GM12878 (cell line): ENCODE results near the gene NUDT16L1. TPM values are rescaled to one million over a fixed set of nuclear protein-coding genes. Genes with fewer than 3 reads are reported as not detected.

Source experiments
- ATAC-seq: fragments of 200-7000 bp; cut with Tn5 transposase; 3 replicates; pipeline ENCODE4 v1.9.1; 2020; ENCODE audit warnings: mild to moderate bottlenecking, moderate library complexity
- BruUV-seq: library from RNA; stranded (reverse); fragments of 400-500 nt; replicated peaks from 2 replicates; lab custom pipeline; 2021; lab: Mats Ljungman, UMichigan
- CTCF ChIA-PET: fragments of 300-600 bp; sonication (Branson Sonifier 250); formaldehyde crosslinking; extraction: SDS; loops from one replicate; lab custom pipeline; 2021; ENCODE audit warnings: inconsistent platforms; lab: Yijun Ruan, JAX
- POLR2A ChIA-PET: fragments of 350-600 bp; formaldehyde crosslinking; extraction: SDS; loops from one replicate; lab custom pipeline; 2021; ENCODE audit warnings: inconsistent platforms; lab: Charles Lee
- RAD21 ChIA-PET: fragments of 300-600 bp; sonication (Branson Sonifier 250); formaldehyde crosslinking; loops from one replicate; lab custom pipeline; 2023; ENCODE audit warnings: antibody characterized with exemption; ENCODE audit not compliant: unreplicated experiment; lab: Charles Lee
- SMC1A ChIA-PET: fragments of 300-600 bp; sonication (Branson Sonifier 250); formaldehyde crosslinking; loops from one replicate; lab custom pipeline; 2023; ENCODE audit not compliant: unreplicated experiment, uncharacterized antibody; lab: Charles Lee
- DNase-seq: peaks from one replicate; pipeline ENCODE4 v3.0.0-alpha.2; 2011; ENCODE audit warnings: low read depth, low spot score
- FAIRE-seq: peaks from 3 replicates; lab custom pipeline; 2011; peaks lifted over from hg19 to GRCh38; lab: Jason Lieb, UNC
- H2AFZ ChIP-seq: 2 replicates; pipeline ENCODE4 v1.6.0; 2011; ENCODE audit warnings: low read depth, low read length, control low read depth; ENCODE audit not compliant: control insufficient read depth
- H3K27ac ChIP-seq: 2 replicates; pipeline ENCODE4 v1.5.1; 2011; ENCODE audit warnings: control low read depth; ENCODE audit not compliant: control insufficient read depth, insufficient read depth
- H3K27me3 ChIP-seq, 2 experiments: replicated peaks in 1 of 2; 2 replicates each; pipeline versions ENCODE4 v1.6.0 to v1.6.1; 2011; ENCODE audit warnings: low read length in 1 of 2; ENCODE audit not compliant: control insufficient read depth in 2 of 2, insufficient read depth in 2 of 2
- H3K36me3 ChIP-seq, 2 experiments: 2 replicates each; pipeline ENCODE4 v1.5.1; 2011; ENCODE audit warnings: low read length in 1 of 2; ENCODE audit not compliant: control insufficient read depth in 2 of 2, insufficient read depth in 2 of 2
- H3K4me1 ChIP-seq: 2 replicates; pipeline ENCODE4 v1.6.1; 2011; ENCODE audit warnings: mild to moderate bottlenecking, low read length, moderate library complexity, mixed read lengths; ENCODE audit not compliant: control insufficient read depth, insufficient read depth
- H3K4me2 ChIP-seq: 2 replicates; pipeline ENCODE4 v1.6.0; 2011; ENCODE audit warnings: control low read depth; ENCODE audit not compliant: control insufficient read depth, insufficient read depth
- H3K4me3 ChIP-seq: fragments of 200-600 bp; sonication (generic); 2 replicates; pipeline ENCODE4 v1.5.1; 2016
- H3K79me2 ChIP-seq: 2 replicates; pipeline ENCODE4 v1.6.0; 2011; ENCODE audit warnings: low read length; ENCODE audit not compliant: control insufficient read depth, insufficient read depth
- H3K9ac ChIP-seq: 2 replicates; pipeline ENCODE4 v1.8.0; 2011; ENCODE audit warnings: low read length, control low read depth, mixed read lengths; ENCODE audit not compliant: control insufficient read depth, insufficient read depth
- H3K9me3 ChIP-seq: replicated peaks from 3 replicates; pipeline ENCODE4 v1.5.1; 2011; ENCODE audit warnings: mild to moderate bottlenecking, low read length; ENCODE audit not compliant: control insufficient read depth, insufficient read depth
- H4K20me1 ChIP-seq: 2 replicates; pipeline ENCODE4 v1.6.0; 2011; ENCODE audit not compliant: control insufficient read depth, insufficient read depth
- CREB1 ChIP-seq: IDR thresholded peaks from 2 replicates; pipeline ENCODE4 v1.6.1; 2012; ENCODE audit warnings: low read depth, mild to moderate bottlenecking, inconsistent platforms
- ELK1 ChIP-seq: IDR thresholded peaks from 2 replicates; pipeline ENCODE4 v1.6.1; 2012; ENCODE audit warnings: low read depth, low read length, improper control_type of control experiment
- NFIC ChIP-seq: IDR thresholded peaks from 2 replicates; pipeline ENCODE4 v1.6.1; 2012; ENCODE audit warnings: low read depth, mild to moderate bottlenecking, inconsistent platforms, low read length, moderate library complexity
- POLR2AphosphoS5 ChIP-seq: IDR thresholded peaks from 2 replicates; pipeline ENCODE4 v1.6.1; 2011; ENCODE audit warnings: mild to moderate bottlenecking, low read length, inconsistent platforms
- WGBS: methylation state at CpG from one replicate; pipeline ENCODE4 v1.1.6; 2016; ENCODE audit warnings: low lambda C conversion rate; ENCODE audit not compliant: insufficient replicate concordance, insufficient coverage; ENCODE audit errors: missing lambda C conversion rate; 5-methylcytosine and 5-hydroxymethylcytosine counted together
- in situ Hi-C: fragments of 300-500 bp; cut with MboI; formaldehyde crosslinking; loops from 9 replicates; pipeline ENCODE4 v1.14.3; 2018; ENCODE audit warnings: mixed read lengths
- intact Hi-C: fragments of 100-400 bp; cut with micrococcal nuclease; formaldehyde crosslinking; loops from one replicate; pipeline ENCODE4 v1.14.2; 2022; ENCODE audit not compliant: unreplicated experiment
- polyA plus RNA-seq, 11 experiments: library from polyadenylated mRNA; depleted of rRNA in 4 of 11; unstranded in 6 of 11; stranded (reverse) in 5 of 11; fragments of >200 nt; fragmentation: Nextera tagmentation in 4 of 11; fragmentation: Illumina TruSeq in 1 of 11; extraction: Ambion mirVana in 4 of 11; extraction: Trizol in 1 of 11; gene quantifications; 1 replicate in 1 of 11; 2 replicates in 10 of 11; pipeline versions ENCODE4 v1.2.1 to v1.2.3, GENCODE V29; 2011 to 2016; ENCODE audit warnings: inconsistent platforms in 2 of 11, missing spikeins in 2 of 11, low read depth in 1 of 11
- total RNA-seq, 4 experiments: library from RNA; depleted of rRNA in 3 of 4; stranded (reverse); fragments of >200 nt in 3 of 4; fragmentation: Illumina TruSeq in 1 of 4; extraction: Trizol in 1 of 4; gene quantifications; 2 replicates each; pipeline versions ENCODE4 v1.2.1 to v1.2.3, GENCODE V29; 2013 to 2021
- TF ChIP-seq, protein P1 (sequence below): fragments of 450-650 bp; IDR thresholded peaks from 2 replicates; pipeline ENCODE4 v1.6.1; 2017; ENCODE audit warnings: mild to moderate bottlenecking

The NUDT16L1 gene
- total and polyA plus RNA-seq, 10 of the 15 experiments (the other 5 are each of a cell fraction or from before 2014, with no cell fraction given): 1.4 to 77.7 (median 28.9) TPM

DNA sequence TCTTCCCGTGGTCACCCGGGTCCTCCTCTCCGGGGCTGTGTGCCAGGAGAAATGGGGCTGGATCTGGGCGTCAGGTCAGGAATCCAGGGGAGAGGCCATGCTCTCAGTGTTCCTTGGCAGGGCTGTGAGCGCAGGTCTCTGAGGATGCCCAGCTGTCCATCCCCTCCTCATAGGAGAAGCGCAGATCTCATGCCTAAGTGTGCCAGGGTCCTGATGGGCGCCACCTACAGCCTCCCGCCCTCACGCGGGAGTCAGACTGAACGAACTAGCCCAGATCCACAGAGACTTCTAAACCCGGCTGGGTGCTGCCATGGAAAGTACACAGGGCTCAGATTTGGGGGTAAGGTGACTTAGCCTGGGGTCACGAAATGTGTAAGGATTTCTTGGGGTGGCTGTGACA, 44.4 kb upstream of the NUDT16L1 start:
- H3K27me3 ChIP-seq: no peaks in the 10 kb centered on the region
- no peak overlapping the region for H3K9ac ChIP-seq
- peaks cover under 1% of the 10 kb centered on the region for H3K79me2 ChIP-seq
- no peak overlapping the region for H3K4me3 ChIP-seq
- H3K4me2 ChIP-seq: no peak overlapping the region
- TF ChIP-seq CREB1 (no peak), NFIC (no peak), POLR2AphosphoS5 (no peak), ELK1 (no peak)
- TF ChIP-seq, protein P1, sequence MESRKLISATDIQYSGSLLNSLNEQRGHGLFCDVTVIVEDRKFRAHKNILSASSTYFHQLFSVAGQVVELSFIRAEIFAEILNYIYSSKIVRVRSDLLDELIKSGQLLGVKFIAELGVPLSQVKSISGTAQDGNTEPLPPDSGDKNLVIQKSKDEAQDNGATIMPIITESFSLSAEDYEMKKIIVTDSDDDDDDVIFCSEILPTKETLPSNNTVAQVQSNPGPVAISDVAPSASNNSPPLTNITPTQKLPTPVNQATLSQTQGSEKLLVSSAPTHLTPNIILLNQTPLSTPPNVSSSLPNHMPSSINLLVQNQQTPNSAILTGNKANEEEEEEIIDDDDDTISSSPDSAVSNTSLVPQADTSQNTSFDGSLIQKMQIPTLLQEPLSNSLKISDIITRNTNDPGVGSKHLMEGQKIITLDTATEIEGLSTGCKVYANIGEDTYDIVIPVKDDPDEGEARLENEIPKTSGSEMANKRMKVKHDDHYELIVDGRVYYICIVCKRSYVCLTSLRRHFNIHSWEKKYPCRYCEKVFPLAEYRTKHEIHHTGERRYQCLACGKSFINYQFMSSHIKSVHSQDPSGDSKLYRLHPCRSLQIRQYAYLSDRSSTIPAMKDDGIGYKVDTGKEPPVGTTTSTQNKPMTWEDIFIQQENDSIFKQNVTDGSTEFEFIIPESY: no peak
- DNase-seq (no peak), FAIRE-seq (no peak), ATAC-seq (no peak)
- ChIA-PET CTCF (interaction anchor here (0.5 to 1.8 kb wide), 2 partner anchors 25 to 361 kb away, joined by 3 to 5 read pairs; no protein-coding TSS in a partner anchor), RAD21 (no interaction called here), POLR2A (no interaction called here), SMC1A (no interaction called here)
- peaks cover 7 to 28% of the 10 kb centered on the region in 2 experiments; a peak in 3 of 4 replicates for H3K36me3 ChIP-seq
- no peaks in the 10 kb centered on the region for H3K9me3 ChIP-seq
- WGBS: 95% methylated on average over 13 of the region's 13 CpGs
- no peaks in the 10 kb centered on the region for H3K4me1 ChIP-seq
- H2AFZ ChIP-seq: no peak overlapping the region
- in situ Hi-C loops (no loop called here), intact Hi-C loops (no loop called here)
- BruUV-seq: no TSS peak
- H3K27ac ChIP-seq: no peak overlapping the region
- no peaks in the 10 kb centered on the region for H4K20me1 ChIP-seq
